ENCODE measurements around the gene FNDC1.

- TF ChIP-seq CTCF (IDR thresholded peaks at IDR 0.05) (no peak), POLR2A (IDR thresholded peaks at IDR 0.05) (no peak)
Observed at GRCh38 chr6:159232751-159233150, 63.6 kb downstream of the FNDC1 start.
